Esophagus squamous epithelium (tissue), 5 donors: ENCODE measurements around the gene TRMT2B. TPM values are rescaled to one million over a fixed set of nuclear protein-coding genes. Genes with fewer than 3 reads are reported as not detected.
"Not testable (repeated sequence)": the region's sequence is repeated elsewhere in the genome, so short reads cannot be mapped to it uniquely, and the experiment has no call there.

ENCODE experiments used
- DNase-seq: peaks from one replicate; lab custom pipeline; 2025; lab: John Stamatoyannopoulos, UW
- H3K27ac ChIP-seq, 4 donors: fragments of 200-600 bp; sonication (generic); one replicate each; pipeline ENCODE4 v1.5.1; 2016 to 2019; ENCODE audit warnings: mild to moderate bottlenecking in 1 of 4
- H3K27me3 ChIP-seq, 4 donors: fragments of 200-600 bp; sonication (generic); 1 replicate in 3 of 4; 2 replicates in 1 of 4; pipeline versions ENCODE4 v1.5.1 to v1.6.0; 2017 to 2021; ENCODE audit warnings: antibody characterized with exemption in 1 of 4
- H3K36me3 ChIP-seq, 3 donors: fragments of 200-600 bp; sonication (generic); one replicate each; pipeline ENCODE4 v1.5.1; 2016 to 2019
- H3K4me1 ChIP-seq, 3 donors: fragments of 200-600 bp; sonication (generic); one replicate each; pipeline ENCODE4 v1.5.1; 2017 to 2019
- H3K4me3 ChIP-seq, 4 donors: fragments of 200-600 bp; sonication (generic); 1 replicate in 3 of 4; 2 replicates in 1 of 4; pipeline ENCODE4 v1.5.1; 2016 to 2019; ENCODE audit warnings: mild to moderate bottlenecking in 2 of 4, moderate library complexity in 1 of 4
- H3K9me3 ChIP-seq, 3 donors: fragments of 200-600 bp; sonication (generic); one replicate each; pipeline ENCODE4 v1.5.1; 2016 to 2019
- POLR2A ChIP-seq, 4 donors: fragments of 450-650 bp; IDR thresholded peaks; one replicate each; pipeline ENCODE4 v1.6.1; 2017; ENCODE audit warnings: antibody characterized with exemption in 4 of 4, mild to moderate bottlenecking in 4 of 4, moderate library complexity in 3 of 4
- WGBS, 2 donors: methylation state at CpG; one replicate each; pipeline ENCODE4 v1.1.5; 2018; 5-methylcytosine and 5-hydroxymethylcytosine counted together
- intact Hi-C: fragments of 100-400 bp; cut with DNase I; formaldehyde crosslinking; loops from one replicate; pipeline ENCODE4 v1.15.0; 2022
- total RNA-seq, 4 donors: library from RNA; depleted of rRNA; stranded (reverse); fragments of >200 nt; gene quantifications; one replicate each; pipeline ENCODE4 v1.1.0, GENCODE V29; 2016
- TF ChIP-seq, protein P1 (sequence below), 6 experiments: fragments of 450-650 bp in 4 of 6; fragments of 200-600 bp in 2 of 6; sonication (generic) in 2 of 6; IDR thresholded peaks; one replicate each; pipeline ENCODE4 v1.5.1; 2016 to 2019; ENCODE audit warnings: antibody characterized with exemption in 6 of 6, mild to moderate bottlenecking in 4 of 6, moderate library complexity in 4 of 6
- donor health status: DM: yes; HTN: yes; CAD: no.

The TRMT2B gene
- total RNA-seq, 4 donors from 2014 or later: 10.5 to 21.0 (median 12.7) TPM

DNA sequence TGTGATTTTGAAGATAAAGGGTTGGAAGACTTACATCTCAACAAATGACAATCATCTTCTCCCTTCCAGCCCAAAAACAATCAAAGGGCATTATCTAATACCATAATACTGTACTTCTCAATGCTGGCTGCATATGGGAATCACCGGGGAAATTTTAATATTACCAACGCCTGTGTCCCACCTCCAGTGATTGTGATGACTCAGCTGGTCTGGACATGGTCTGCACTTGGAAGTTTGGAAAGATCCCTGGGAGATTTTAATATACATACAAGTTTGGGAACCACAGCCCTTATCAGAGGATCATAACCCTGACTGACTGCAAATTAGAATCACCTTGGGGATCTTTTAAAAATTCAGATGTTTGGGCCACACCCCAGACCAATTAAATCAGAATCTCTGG lies 52.5 kb downstream of the TRMT2B start:
- intact Hi-C loops: no loop called here
- WGBS, 2 donors: 83 to 85% methylated on average over 2 of the region's 2 CpGs
- no peak for TF ChIP-seq POLR2A (IDR thresholded peaks at IDR 0.05)
- TF ChIP-seq, protein P1, sequence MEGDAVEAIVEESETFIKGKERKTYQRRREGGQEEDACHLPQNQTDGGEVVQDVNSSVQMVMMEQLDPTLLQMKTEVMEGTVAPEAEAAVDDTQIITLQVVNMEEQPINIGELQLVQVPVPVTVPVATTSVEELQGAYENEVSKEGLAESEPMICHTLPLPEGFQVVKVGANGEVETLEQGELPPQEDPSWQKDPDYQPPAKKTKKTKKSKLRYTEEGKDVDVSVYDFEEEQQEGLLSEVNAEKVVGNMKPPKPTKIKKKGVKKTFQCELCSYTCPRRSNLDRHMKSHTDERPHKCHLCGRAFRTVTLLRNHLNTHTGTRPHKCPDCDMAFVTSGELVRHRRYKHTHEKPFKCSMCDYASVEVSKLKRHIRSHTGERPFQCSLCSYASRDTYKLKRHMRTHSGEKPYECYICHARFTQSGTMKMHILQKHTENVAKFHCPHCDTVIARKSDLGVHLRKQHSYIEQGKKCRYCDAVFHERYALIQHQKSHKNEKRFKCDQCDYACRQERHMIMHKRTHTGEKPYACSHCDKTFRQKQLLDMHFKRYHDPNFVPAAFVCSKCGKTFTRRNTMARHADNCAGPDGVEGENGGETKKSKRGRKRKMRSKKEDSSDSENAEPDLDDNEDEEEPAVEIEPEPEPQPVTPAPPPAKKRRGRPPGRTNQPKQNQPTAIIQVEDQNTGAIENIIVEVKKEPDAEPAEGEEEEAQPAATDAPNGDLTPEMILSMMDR (IDR thresholded peaks at IDR 0.05): no peak
- Histone ChIP-seq H3K27me3 (no peaks in the 10 kb centered on the region), H3K27ac (no peak overlapping the region), H3K36me3 (peaks cover 0 to 32% (median 0%) of the 10 kb centered on the region in 3 donors), H3K9me3 (no peaks in the 10 kb centered on the region), H3K4me1 (peaks cover 0 to 4% (median 0%) of the 10 kb centered on the region in 3 donors), H3K4me3 (no peak overlapping the region)
- no peak for DNase-seq

DNA sequence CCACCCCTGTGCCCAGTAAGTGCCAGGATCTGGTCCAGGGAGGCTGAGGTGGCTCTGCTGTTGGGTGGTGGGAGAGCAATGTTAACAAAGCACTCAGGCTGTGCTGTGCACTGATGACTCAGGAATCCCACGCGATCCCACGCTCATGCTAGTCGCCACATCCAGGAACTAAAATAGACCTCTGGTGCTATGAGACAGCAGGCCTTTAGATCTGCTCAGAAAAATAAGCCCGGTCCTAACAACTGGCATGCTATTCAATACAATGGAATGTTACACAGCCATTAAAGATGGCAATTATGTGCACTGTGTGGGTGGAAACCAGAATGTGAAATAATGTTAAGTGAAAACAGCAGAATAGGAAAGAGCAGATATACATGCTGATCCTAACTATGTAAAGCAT lies 56.4 kb downstream of the TRMT2B start:
- Histone ChIP-seq H3K9me3 (no peaks in the 10 kb centered on the region), H3K36me3 (peaks cover 0 to 5% (median 0%) of the 10 kb centered on the region in 3 donors), H3K27me3 (no peaks in the 10 kb centered on the region), H3K27ac (no peak overlapping the region), H3K4me3 (no peak overlapping the region), H3K4me1 (peaks cover 0 to 11% (median 0%) of the 10 kb centered on the region in 3 donors)
- WGBS, 2 donors: 20 to 88% methylated on average over 1 to 5 of the region's 5 CpGs
- DNase-seq: no peak
- intact Hi-C loops: no loop called here
- no peak for TF ChIP-seq POLR2A (IDR thresholded peaks at IDR 0.05)
- TF ChIP-seq, protein P1 (IDR thresholded peaks at IDR 0.05): no peak

DNA sequence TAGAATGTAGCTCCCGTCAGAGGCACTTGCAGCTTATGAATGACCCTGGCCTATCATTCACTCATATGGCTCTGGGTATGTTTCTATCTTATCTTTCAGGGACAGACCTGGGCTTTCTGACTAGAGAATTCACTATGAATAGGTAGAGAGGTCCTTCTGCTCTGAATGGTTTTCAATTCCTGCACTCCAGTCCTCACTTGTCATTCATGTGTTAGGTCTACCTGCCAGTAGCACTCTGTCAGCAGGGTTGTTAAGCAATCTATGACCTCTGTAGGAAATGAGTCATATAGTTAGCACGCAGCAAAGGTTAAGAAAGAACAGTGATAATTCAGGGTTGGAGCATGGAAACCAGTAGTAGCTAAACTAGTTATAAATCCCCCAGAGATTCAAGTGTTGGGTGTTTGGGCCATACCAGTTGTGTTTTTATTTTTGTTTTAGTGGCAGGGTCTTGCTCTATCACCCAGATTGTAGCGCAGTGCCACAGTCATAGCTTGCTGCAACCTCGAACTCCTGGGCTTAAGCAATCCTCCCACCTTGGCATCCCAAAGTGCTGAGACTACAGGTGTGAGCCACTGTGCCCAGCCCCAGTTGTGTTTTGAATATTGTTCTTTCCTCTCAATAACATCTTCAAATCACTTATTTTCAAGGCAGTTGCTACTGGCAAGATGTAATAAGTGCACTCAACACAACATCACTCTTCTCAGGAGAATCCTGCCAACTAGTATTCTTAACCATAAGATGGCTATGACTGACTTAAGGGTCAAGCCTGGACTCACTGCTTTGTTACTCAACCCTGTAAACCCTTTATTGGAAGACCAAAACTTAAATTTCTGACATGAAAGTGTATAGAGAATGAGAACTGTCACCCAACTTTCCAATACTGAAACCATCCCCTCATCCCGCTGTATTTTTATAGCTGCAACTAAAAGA lies 57.3 kb downstream of the TRMT2B start:
- H3K27ac ChIP-seq: peak overlapping the region in 1 of 4 donors; percentile 42
- H3K36me3 ChIP-seq: peaks cover 0 to 5% (median 0%) of the 10 kb centered on the region in 3 donors
- DNase-seq: no peak
- 50 to 75% methylated on average over 4 to 5 of the region's 5 CpGs for WGBS, 2 donors
- H3K9me3 ChIP-seq: no peaks in the 10 kb centered on the region
- peaks cover 0 to 11% (median 0%) of the 10 kb centered on the region in 3 donors for H3K4me1 ChIP-seq
- no peak for TF ChIP-seq POLR2A (IDR thresholded peaks at IDR 0.05)
- TF ChIP-seq, protein P1 (IDR thresholded peaks at IDR 0.05): no peak
- H3K4me3 ChIP-seq: no peak overlapping the region
- no peaks in the 10 kb centered on the region for H3K27me3 ChIP-seq
- intact Hi-C loops: no loop called here

DNA sequence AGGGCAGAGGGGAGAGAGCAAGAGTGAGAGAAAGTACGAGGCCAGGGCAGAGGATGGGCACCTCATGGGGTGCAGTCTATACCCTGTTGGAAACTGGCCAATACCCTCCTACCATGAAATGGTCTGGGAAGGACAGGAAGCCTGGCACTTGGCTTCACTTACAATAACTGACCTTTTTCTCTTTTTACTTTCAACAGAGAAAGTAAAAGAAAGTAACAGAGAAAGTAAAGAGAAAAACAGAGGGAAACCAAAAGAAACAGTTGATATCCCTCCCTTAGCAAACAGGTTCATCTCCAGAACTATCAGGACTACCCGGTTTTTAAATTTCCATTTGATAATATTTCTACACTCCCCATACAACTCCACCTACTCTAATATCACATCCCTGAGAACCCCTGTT lies 61.8 kb downstream of the TRMT2B start:
- no peaks in the 10 kb centered on the region for H3K27me3 ChIP-seq
- H3K27ac ChIP-seq: no peak overlapping the region
- H3K9me3 ChIP-seq: no peaks in the 10 kb centered on the region
- WGBS, 2 donors: 57 to 88% methylated on average over 1 to 2 of the region's 2 CpGs
- intact Hi-C loops: no loop called here
- H3K36me3 ChIP-seq: peaks cover 0 to 13% (median 0%) of the 10 kb centered on the region in 3 donors
- TF ChIP-seq POLR2A (IDR thresholded peaks at IDR 0.05): no peak
- TF ChIP-seq, protein P1 (IDR thresholded peaks at IDR 0.05): no peak
- DNase-seq: no peak
- H3K4me3 ChIP-seq: no peak overlapping the region
- H3K4me1 ChIP-seq: peaks cover 0 to 11% (median 0%) of the 10 kb centered on the region in 3 donors

DNA sequence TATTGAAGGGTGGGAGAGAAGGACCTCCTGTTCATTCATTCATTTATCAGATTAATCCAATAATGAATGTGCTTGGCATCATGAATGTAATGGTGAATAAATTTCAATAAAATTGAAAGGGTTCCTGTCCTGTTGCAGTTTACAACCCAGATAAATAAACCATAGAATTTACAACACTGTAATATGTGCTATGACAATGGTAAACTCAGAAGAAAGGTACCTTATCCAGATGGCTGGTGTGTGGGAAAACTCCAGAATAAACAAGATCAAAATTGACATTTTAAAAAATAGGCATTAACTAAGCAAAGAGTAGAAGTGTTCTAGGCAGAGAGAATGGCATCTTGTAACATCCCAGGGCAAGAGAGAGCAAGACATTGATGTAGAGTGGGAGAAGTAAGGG lies 67.1 kb downstream of the TRMT2B start:
- no peak for DNase-seq
- Histone ChIP-seq H3K9me3 (no peaks in the 10 kb centered on the region), H3K4me3 (no peak overlapping the region), H3K36me3 (peaks cover 0 to 13% (median 0%) of the 10 kb centered on the region in 3 donors), H3K4me1 (no peaks in the 10 kb centered on the region), H3K27ac (no peak overlapping the region), H3K27me3 (no peaks in the 10 kb centered on the region)
- TF ChIP-seq, protein P1 (IDR thresholded peaks at IDR 0.05): no peak
- TF ChIP-seq POLR2A (IDR thresholded peaks at IDR 0.05): no peak
- intact Hi-C loops: no loop called here

DNA sequence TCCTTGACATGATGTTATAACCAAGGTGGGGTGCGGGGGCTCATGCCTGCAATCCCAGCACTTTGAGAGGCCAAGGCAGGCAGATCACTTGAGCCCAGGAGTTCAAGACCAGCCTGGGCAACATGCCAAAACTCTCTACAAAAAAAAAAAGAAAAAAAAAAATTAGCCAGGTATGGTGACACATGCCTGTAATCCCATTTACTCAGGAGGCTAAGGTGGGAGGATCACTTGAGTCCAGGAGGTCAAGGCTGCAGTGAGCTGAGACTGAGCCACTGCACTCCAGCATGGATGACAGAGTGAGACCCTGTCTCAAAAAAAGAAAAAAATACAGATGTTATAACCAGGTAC lies 70.4 kb downstream of the TRMT2B start:
- DNase-seq, H3K9me3 ChIP-seq, H3K4me1 ChIP-seq, H3K27me3 ChIP-seq, intact Hi-C loops, H3K4me3 ChIP-seq, H3K36me3 ChIP-seq, H3K27ac ChIP-seq: not testable (repeated sequence)
- no CpG with 5 or more reads among the region's 1 CpG for WGBS, 2 donors
